H1 (cell line): ENCODE measurements around the gene CAPZA2. TPM values are rescaled to one million over a fixed set of nuclear protein-coding genes. Genes with fewer than 3 reads are reported as not detected.

ENCODE experiments used
- CHD2 ChIP-seq: IDR thresholded peaks from 2 replicates; pipeline ENCODE4 v1.6.1; 2012; ENCODE audit warnings: low read length, improper control_type of control experiment
- CHD7 ChIP-seq: fragments of 300-600 bp; sonication (generic); IDR thresholded peaks from 2 replicates; pipeline ENCODE4 v1.7.1; 2012; ENCODE audit warnings: low read length, moderate library complexity, mild to moderate bottlenecking, inconsistent platforms; ENCODE audit not compliant: insufficient replicate concordance
- FOSL1 ChIP-seq: IDR thresholded peaks from 2 replicates; pipeline ENCODE4 v1.6.1; 2011; ENCODE audit warnings: mild to moderate bottlenecking, low read depth, low read length, moderate library complexity; ENCODE audit not compliant: insufficient read depth
- HDAC2 ChIP-seq, 2 experiments: fragments of 300-600 bp in 1 of 2; sonication (generic) in 1 of 2; IDR thresholded peaks; 2 replicates each; pipeline ENCODE4 v1.6.1; 2011 to 2012; ENCODE audit warnings: low read depth in 2 of 2, low read length in 2 of 2, mild to moderate bottlenecking in 2 of 2, moderate library complexity in 2 of 2, borderline replicate concordance in 1 of 2, inconsistent platforms in 1 of 2
- KDM5A ChIP-seq: fragments of 200-600 bp; IDR thresholded peaks from 2 replicates; pipeline ENCODE4 v1.7.1; 2012; ENCODE audit warnings: mild to moderate bottlenecking, low read length, inconsistent platforms, mixed read lengths
- NRF1 ChIP-seq: IDR thresholded peaks from 2 replicates; pipeline ENCODE4 v1.6.1; 2011; ENCODE audit warnings: mild to moderate bottlenecking, low read depth, low read length, improper control_type of control experiment
- RAD21 ChIP-seq, 2 experiments: IDR thresholded peaks in 1 of 2; conservative IDR thresholded peaks in 1 of 2; 2 replicates each; pipeline ENCODE4 v1.6.1; 2011; ENCODE audit warnings: low read depth in 2 of 2, low read length in 2 of 2, improper control_type of control experiment in 1 of 2, inconsistent platforms in 1 of 2, mild to moderate bottlenecking in 1 of 2, moderate library complexity in 1 of 2
- RNF2 ChIP-seq: fragments of 200-900, 300-1000 bp; sonication (generic); IDR thresholded peaks from 2 replicates; pipeline ENCODE4 v1.7.1; 2016; ENCODE audit warnings: borderline replicate concordance, low read depth, mild to moderate bottlenecking, antibody characterized with exemption, low read length; ENCODE audit not compliant: poor library complexity, severe bottlenecking; ENCODE audit errors: missing control alignments
- SIX5 ChIP-seq: IDR thresholded peaks from 2 replicates; pipeline ENCODE4 v1.6.1; 2011; ENCODE audit warnings: mild to moderate bottlenecking, low read depth, low read length
- TAF7 ChIP-seq: optimal IDR thresholded peaks from 2 replicates; pipeline ENCODE3; 2011; ENCODE audit warnings: low read depth, mild to moderate bottlenecking, inconsistent platforms, low read length, moderate library complexity, borderline replicate concordance
- ZNF274 ChIP-seq: IDR thresholded peaks from 2 replicates; pipeline ENCODE4 v1.7.0; 2012; ENCODE audit warnings: low read length, borderline replicate concordance; ENCODE audit errors: extremely low read depth
- polyA plus RNA-seq, 7 experiments: library from polyadenylated mRNA; depleted of rRNA in 3 of 7; stranded (reverse) in 5 of 7; unstranded in 2 of 7; fragments of >200 nt in 5 of 7; fragments of 200-250 nt in 2 of 7; gene quantifications; 1 replicate in 5 of 7; 2 replicates in 1 of 7; 4 replicates in 1 of 7; pipeline versions ENCODE4 v1.2.1 to v1.2.3, GENCODE V29; 2011 to 2013; ENCODE audit warnings: missing spikeins in 2 of 7, mixed read lengths in 2 of 7
- total RNA-seq: library from RNA; stranded (reverse); fragmentation: NEBNext Ultra II Directional; extraction: Animal tissue kit (Norgen Biotek cat#: 25700); gene quantifications from 2 replicates; pipeline ENCODE4 v1.2.1, GENCODE V29; 2021

Gene CAPZA2
- total and polyA plus RNA-seq, 2 of the 8 experiments (the other 6 are each of a cell fraction or from before 2014, with no cell fraction given), result 33.2 to 145 TPM

DNA sequence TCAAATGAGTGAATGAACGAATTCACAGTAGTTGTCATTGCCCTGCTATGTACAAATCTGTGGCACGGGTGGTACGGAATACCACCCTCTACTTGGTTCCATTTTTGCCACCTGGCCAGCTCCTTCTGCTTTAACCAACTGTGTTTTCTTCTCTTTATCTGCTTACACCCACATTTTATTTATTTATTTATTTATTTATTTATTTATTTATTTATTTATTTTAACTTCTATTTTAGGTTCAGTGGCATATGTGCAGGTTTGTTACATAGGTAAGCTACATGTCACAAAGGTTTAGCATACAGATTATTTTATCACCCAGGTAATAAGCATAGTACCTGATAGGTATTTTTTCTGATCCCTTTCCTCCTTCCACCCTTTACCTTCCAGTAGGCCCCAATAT lies 42.2 kb upstream of the CAPZA2 start (continued):
- TF ChIP-seq CHD7 (no peak), HDAC2 (IDR thresholded peaks at IDR 0.05; ENCODE audit: borderline replicate concordance in 1 of 2, low read depth in 2 of 2, low read length in 2 of 2) (no peak), RNF2 (no peak), SIX5 (no peak), ZNF274 (no peak), KDM5A (no peak), CHD2 (no peak), NRF1 (no peak), RAD21 (IDR thresholded peaks at IDR 0.05 in 1 of 2, conservative IDR thresholded peaks at IDR 0.05 in 1 of 2; ENCODE audit: low read depth in 2 of 2, low read length in 2 of 2) (no peak), TAF7 (no peak), FOSL1 (no peak)
- TF ChIP-seq, all 59 proteins: peak for 0
